HEK293 (cell line): ENCODE data around the gene ABCB9.

Source experiments
- CTCF ChIP-seq: fragments of 450-650 bp; formaldehyde crosslinking; IDR thresholded peaks from 2 replicates; pipeline ENCODE4 v1.5.1; 2016; ENCODE audit warnings: missing biosample characterization, missing genetic modification characterization
- GLI2 ChIP-seq: fragments of 450-650 bp; formaldehyde crosslinking; IDR thresholded peaks from 2 replicates; pipeline ENCODE4; 2017; ENCODE audit warnings: missing biosample characterization, missing genetic modification characterization, low read depth, borderline replicate concordance
- KLF16 ChIP-seq: fragments of 450-650 bp; formaldehyde crosslinking; IDR thresholded peaks from 2 replicates; pipeline ENCODE4 v1.5.1; 2017; ENCODE audit warnings: missing biosample characterization, missing genetic modification characterization
- PRDM2 ChIP-seq: fragments of 450-650 bp; formaldehyde crosslinking; IDR thresholded peaks from 2 replicates; pipeline ENCODE4 v1.5.1; 2016; ENCODE audit warnings: missing biosample characterization, missing genetic modification characterization, borderline replicate concordance
- TCF7L2 ChIP-seq: IDR thresholded peaks from 2 replicates; pipeline ENCODE4 v1.6.1; 2011; ENCODE audit warnings: low read depth, mild to moderate bottlenecking, inconsistent platforms, low read length, moderate library complexity, borderline replicate concordance
- WT1 ChIP-seq: fragments of 450-650 bp; formaldehyde crosslinking; IDR thresholded peaks from 2 replicates; pipeline ENCODE4 v1.5.1; 2016; ENCODE audit warnings: missing biosample characterization, missing genetic modification characterization
- ZNF155 ChIP-seq: fragments of 450-650 bp; formaldehyde crosslinking; IDR thresholded peaks from 2 replicates; pipeline ENCODE4 v1.5.1; 2016; ENCODE audit warnings: missing biosample characterization, missing genetic modification characterization
- ZNF16 ChIP-seq: fragments of 450-650 bp; formaldehyde crosslinking; IDR thresholded peaks from 2 replicates; pipeline ENCODE4 v1.5.1; 2016; ENCODE audit warnings: low read depth, missing biosample characterization, missing genetic modification characterization
- ZNF174 ChIP-seq: fragments of 450-650 bp; formaldehyde crosslinking; IDR thresholded peaks from 2 replicates; pipeline ENCODE4 v1.5.0; 2017; ENCODE audit warnings: missing biosample characterization, mild to moderate bottlenecking, missing genetic modification characterization
- ZNF433 ChIP-seq: fragments of 450-650 bp; formaldehyde crosslinking; IDR thresholded peaks from 2 replicates; pipeline ENCODE4 v1.5.1; 2016; ENCODE audit warnings: missing biosample characterization, missing genetic modification characterization, low read depth
- ZNF639 ChIP-seq: fragments of 450-650 bp; formaldehyde crosslinking; IDR thresholded peaks from 2 replicates; pipeline ENCODE4 v1.5.1; 2016; ENCODE audit warnings: missing biosample characterization, missing genetic modification characterization
- ZSCAN5A ChIP-seq: fragments of 450-650 bp; formaldehyde crosslinking; IDR thresholded peaks from 2 replicates; pipeline ENCODE4 v1.5.1; 2016; ENCODE audit warnings: missing biosample characterization, missing genetic modification characterization

- TF ChIP-seq ZNF174 (tag by site-specific recombination) (no peak), ZNF16 (tag by site-specific recombination) (no peak), ZSCAN5A (tag by site-specific recombination) (no peak), KLF16 (no peak), PRDM2 (no peak), WT1 (tag by site-specific recombination) (no peak), CTCF (no peak), TCF7L2 (no peak), ZNF155 (tag by site-specific recombination) (no peak), ZNF433 (no peak), ZNF639 (no peak), GLI2 (tag by site-specific recombination) (no peak)
Measured at GRCh38 chr12:122992386-122992785, 26.1 kb upstream of the ABCB9 start.
